GM18498 (cell line): ENCODE results near the gene FRS2.

Experiments used
- ATAC-seq: cut with Tn5 transposase; IDR thresholded peaks from one replicate; pipeline ENCODE4 v1.9.1; 2021; ENCODE audit warnings: mild to moderate bottlenecking, moderate library complexity; ENCODE audit not compliant: unreplicated experiment

The FRS2 gene

DNA sequence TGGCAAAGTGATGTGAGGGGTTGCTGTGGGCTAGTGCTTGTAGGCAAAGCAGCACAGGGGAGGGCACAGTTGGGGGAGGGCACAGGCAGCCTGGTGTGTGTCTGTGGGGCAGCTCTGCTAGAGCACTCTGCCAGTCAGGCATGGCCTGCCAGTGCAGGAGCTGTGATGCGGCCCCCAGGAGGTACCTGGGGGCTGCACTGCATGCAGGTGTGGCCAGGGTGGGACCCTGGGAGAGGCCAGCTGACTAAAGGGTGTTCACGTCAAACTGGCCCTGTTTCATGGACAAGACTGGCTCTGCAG, 54.1 kb downstream of the FRS2 start:
- no peak for ATAC-seq

DNA sequence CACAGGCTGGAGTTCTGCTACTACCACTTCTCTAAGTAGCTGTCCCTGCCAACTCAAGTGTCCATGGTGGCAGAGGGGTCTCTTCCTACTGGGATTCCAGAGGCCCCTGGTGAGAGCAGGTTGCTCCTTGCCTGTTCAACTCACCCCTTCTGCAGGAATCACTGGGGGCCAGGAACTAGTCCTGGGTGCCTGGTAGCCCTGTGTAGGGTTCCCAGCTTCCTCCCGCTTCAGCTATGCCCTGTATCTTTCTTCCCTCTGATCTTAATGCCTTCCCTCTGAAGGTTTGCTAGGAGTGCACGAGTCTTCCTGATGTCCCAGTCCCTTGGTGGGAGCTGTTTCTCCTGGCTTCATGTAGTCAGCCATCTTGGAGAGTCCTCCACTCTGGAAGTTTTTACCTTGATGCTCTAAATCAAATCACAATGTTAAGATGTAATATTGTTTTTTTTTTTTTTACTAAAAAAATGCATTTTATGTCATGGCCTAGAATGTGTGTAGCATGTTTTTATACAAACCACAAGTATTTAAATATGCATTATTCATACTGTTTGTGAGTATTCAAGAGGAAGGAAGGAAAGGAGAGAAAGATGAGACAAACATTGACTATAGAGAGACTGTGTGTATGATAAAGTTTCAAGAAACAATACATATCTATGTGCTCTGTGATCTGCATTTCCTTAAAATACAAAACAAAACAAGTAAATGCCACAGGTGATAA, 54.7 kb downstream of the FRS2 start:
- ATAC-seq: no peak

DNA sequence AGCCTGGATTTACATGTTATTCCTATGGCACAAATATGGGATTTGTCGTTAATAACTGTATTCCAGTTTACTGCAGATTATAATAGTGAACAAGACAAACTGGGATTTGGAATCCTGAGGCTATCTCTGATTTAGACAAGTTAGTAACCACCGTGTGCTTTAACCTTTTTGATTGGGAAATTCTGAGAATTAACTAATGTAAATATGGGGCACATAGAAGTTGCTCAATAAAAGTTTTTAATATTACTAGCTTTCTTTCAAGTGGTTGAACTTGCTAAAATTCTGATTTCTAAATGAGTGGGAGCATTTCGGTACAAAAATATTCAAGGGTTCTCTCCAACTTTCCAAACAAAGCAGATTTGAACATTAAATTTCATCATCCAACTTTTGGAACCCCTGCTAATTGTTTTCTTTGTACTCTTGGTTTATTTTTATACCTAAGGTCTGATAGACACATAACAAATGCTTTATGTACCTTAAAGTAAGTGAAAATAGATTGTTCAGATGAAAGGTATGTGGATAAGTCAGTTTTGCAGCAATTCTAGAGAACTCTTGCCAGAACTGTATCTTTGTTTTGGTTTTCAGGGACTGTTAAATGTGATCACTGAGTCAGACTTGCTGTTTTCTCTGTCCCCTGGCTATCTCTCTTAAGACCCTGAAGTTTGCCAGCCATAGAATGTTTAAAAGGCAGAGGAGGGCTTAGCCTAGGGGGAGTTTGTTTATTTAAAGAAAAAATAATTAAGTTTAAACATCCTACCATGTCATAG, 57.5 kb downstream of the FRS2 start:
- ATAC-seq: no peak

DNA sequence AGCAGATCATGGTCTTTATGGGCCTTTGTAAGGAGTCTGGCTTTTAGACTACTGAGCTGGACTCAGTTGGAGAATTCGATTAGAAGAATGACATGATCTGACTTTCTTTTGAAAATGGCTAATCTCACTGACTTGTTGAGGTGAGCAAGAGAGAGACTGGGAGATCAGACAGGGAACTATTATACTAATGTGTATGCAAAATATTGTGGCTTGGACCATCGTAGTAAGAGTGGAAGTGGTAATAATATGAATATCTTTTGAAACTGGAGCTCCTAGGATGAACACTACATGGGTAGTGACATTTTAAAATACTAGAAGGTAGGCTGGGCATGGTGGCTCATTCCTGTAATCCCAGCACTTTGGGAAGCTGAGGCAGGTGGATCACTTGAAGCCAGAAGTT, 58.8 kb downstream of the FRS2 start:
- ATAC-seq: no peak

- ATAC-seq: no peak
Observed at GRCh38 chr12:69533844-69534243, 63.7 kb downstream of the FRS2 start.

DNA sequence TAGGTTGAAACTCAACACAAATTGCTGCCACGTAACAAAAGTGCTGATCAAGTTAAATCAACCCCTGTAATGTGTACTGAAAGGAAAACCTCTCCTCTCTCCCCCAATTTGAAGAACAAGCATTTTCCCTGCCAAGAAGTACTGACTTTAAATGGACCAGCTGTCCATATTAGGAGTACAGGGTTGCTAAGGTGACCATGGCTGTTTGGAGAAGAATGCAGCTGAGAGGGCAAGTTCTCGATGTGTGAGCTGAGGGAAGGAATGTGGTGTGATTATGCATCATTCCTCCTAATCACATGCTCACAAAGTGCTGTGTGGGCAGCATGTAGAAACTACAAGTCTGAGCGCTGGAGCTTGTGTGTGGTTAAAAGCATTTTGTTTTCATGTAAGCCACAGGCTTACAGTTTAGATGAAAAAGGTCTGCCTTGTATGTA, 64.2 kb downstream of the FRS2 start:
- ATAC-seq: peak; percentile 90

DNA sequence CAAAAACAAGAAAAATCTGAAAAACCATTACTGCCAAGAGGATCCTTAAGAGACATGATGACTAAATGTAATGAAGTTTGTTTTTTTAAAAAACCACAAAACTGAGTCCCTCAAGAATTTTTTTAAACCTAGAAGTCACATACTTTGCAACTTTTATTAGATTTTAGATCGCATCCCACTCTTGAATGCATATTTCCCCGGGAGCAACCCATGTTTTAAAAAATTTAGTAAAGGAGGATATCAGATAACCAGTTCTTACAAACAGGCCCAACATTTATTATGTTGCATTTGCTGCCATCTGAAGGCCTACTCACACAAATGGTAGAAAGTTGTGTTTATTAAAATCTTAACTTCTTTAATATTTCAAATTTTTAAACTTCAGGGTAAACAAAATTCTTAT, 70.8 kb downstream of the FRS2 start:
- ATAC-seq: no peak

- ATAC-seq: no peak
Observed at GRCh38 chr12:69544087-69544486, 73.9 kb downstream of the FRS2 start.

- ATAC-seq: no peak
Observed at GRCh38 chr12:69545081-69545480, 74.9 kb downstream of the FRS2 start.

GRCh38 chr12:69546693-69547438, 76.7 kb downstream of the FRS2 start:
- peak; percentile 69 for ATAC-seq

DNA sequence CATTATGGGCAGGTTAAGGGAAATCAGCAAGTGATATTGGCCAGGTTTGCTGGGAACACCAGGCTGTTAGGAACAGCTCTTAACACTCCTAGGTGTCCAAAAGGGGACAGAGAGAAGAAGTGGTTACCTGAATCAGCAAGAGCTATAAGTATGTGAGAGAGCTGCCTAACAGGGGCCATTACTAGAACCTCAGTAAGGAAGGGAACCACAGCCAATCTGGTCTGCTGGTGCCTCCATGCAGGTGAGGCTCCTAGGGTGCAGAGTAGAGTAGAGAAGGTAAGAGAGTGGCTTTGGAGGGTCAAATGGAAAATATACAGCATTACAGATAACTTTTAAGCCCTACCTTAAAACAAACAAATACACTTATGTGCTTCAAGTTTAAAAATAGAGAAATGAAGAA, 78.5 kb downstream of the FRS2 start:
- ATAC-seq: no peak

GRCh38 chr12:69550569-69551350, 80.6 kb downstream of the FRS2 start:
- ATAC-seq: no peak

- ATAC-seq: no peak
Observed at GRCh38 chr12:69553628-69554248, 83.5 kb downstream of the FRS2 start.

GRCh38 chr12:69555461-69555860, 85.3 kb downstream of the FRS2 start:
- no peak for ATAC-seq

DNA sequence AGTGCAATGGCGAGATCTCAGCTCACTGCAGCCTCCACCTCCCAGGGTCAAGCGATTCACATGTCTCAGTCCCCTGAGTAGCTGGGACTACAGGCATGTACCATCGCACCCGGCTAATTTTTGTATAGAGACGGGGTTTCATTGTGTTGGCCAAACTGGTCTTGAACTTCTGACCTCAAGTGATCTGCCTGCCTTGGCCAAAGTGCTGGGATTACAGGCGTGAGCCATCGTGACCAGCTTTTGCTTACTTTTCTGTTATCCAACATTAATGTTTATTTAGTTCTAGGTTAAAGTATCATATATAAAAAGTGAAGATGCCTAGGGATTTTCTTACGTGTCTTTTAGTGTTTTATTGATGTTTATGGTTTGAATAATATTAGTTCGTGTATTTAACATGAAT, 86.2 kb downstream of the FRS2 start:
- no peak for ATAC-seq

GRCh38 chr12:69563166-69563762, 93.1 kb downstream of the FRS2 start:
- ATAC-seq: no peak

DNA sequence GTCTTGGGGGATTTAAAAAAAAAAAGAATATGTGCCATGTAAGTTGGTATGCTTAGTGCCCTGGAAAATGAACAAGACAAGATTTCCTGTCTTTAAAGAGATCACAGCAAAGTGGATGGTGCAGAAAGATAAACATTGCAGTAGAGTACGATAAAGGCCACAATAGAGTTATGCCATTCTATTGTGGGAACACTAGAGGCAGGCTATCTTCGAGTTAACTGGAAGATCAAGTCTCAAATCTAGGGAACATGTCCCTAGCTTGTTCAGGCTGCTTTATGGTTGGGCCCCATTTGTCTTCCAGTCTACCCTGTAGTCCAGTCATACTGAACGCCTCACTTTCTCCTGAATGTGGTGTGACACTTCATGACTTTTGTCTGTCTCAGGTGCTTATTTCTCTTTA, 96.4 kb downstream of the FRS2 start:
- no peak for ATAC-seq

GRCh38 chr12:69569236-69569635, 99.0 kb downstream of the FRS2 start:
- ATAC-seq: no peak

DNA sequence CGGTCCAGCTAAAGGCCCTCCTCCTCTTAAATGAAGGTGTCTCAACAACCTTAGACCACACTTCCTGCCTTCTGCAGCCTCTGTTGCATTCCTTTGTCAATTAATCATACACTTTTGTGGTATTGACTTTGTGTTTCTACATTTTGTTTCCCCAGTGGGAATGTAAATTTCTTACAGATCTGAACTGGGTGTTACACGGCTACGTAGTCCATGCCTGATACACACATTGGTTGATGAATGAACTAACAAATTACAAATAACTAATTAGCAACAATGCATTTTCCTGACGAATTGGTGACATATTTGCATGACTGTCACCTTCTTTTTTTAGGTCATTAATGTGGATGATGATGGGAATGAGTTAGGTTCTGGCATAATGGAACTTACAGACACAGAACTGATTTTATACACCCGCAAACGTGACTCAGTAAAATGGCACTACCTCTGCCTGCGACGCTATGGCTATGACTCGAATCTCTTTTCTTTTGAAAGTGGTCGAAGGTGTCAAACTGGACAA, 99.9 kb downstream of the FRS2 start:
- no peak for ATAC-seq
